Measurements from ENCODE around the gene SFXN3.

SFXN3 gene

GRCh38 chr10:101007099-101007711, 23.8 kb upstream of the SFXN3 start:
- H3K4me3 ChIP-seq (replicated peaks; ENCODE audit: low read depth, low read length) = no peak overlapping the region
- TF ChIP-seq, protein P1, sequence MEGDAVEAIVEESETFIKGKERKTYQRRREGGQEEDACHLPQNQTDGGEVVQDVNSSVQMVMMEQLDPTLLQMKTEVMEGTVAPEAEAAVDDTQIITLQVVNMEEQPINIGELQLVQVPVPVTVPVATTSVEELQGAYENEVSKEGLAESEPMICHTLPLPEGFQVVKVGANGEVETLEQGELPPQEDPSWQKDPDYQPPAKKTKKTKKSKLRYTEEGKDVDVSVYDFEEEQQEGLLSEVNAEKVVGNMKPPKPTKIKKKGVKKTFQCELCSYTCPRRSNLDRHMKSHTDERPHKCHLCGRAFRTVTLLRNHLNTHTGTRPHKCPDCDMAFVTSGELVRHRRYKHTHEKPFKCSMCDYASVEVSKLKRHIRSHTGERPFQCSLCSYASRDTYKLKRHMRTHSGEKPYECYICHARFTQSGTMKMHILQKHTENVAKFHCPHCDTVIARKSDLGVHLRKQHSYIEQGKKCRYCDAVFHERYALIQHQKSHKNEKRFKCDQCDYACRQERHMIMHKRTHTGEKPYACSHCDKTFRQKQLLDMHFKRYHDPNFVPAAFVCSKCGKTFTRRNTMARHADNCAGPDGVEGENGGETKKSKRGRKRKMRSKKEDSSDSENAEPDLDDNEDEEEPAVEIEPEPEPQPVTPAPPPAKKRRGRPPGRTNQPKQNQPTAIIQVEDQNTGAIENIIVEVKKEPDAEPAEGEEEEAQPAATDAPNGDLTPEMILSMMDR (IDR thresholded peaks at IDR 0.05; ENCODE audit: insufficient read depth, low read length, poor library complexity, severe bottlenecking) = no peak
- no peaks in the 10 kb centered on the region for H3K27me3 ChIP-seq (replicated peaks; ENCODE audit: control insufficient read depth, insufficient read depth, low read length)
- peaks cover 4% of the 10 kb centered on the region for H3K36me3 ChIP-seq (ENCODE audit: control insufficient read depth, insufficient read depth, low read length)
- DNase-seq (ENCODE audit: extremely low read depth, insufficient read length) = no peak

- TF ChIP-seq, protein P1 (IDR thresholded peaks at IDR 0.05; ENCODE audit: insufficient read depth, low read length, poor library complexity, severe bottlenecking) = no peak
- H3K36me3 ChIP-seq (ENCODE audit: control insufficient read depth, insufficient read depth, low read length) = peaks cover 4% of the 10 kb centered on the region
- no peak overlapping the region for H3K4me3 ChIP-seq (replicated peaks; ENCODE audit: low read depth, low read length)
- H3K27me3 ChIP-seq (replicated peaks; ENCODE audit: control insufficient read depth, insufficient read depth, low read length) = no peaks in the 10 kb centered on the region
- no peak for DNase-seq (ENCODE audit: extremely low read depth, insufficient read length)
Measured at GRCh38 chr10:101007915-101008822, 22.9 kb upstream of the SFXN3 start.

GRCh38 chr10:101008823-101009423, 22.1 kb upstream of the SFXN3 start:
- TF ChIP-seq, protein P1 (IDR thresholded peaks at IDR 0.05; ENCODE audit: insufficient read depth, low read length, poor library complexity, severe bottlenecking) = no peak
- Histone ChIP-seq H3K27me3 (replicated peaks; ENCODE audit: control insufficient read depth, insufficient read depth, low read length) (no peaks in the 10 kb centered on the region), H3K4me3 (replicated peaks; ENCODE audit: low read depth, low read length) (no peak overlapping the region), H3K36me3 (ENCODE audit: control insufficient read depth, insufficient read depth, low read length) (no peaks in the 10 kb centered on the region; the same call in none of the 2 replicates)
- no peak for DNase-seq (ENCODE audit: extremely low read depth, insufficient read length)

GRCh38 chr10:101010329-101010728, 20.7 kb upstream of the SFXN3 start:
- Histone ChIP-seq H3K4me3 (replicated peaks; ENCODE audit: low read depth, low read length) (no peak overlapping the region), H3K36me3 (ENCODE audit: control insufficient read depth, insufficient read depth, low read length) (no peaks in the 10 kb centered on the region; the same call in none of the 2 replicates), H3K27me3 (replicated peaks; ENCODE audit: control insufficient read depth, insufficient read depth, low read length) (no peaks in the 10 kb centered on the region)
- TF ChIP-seq, protein P1 (IDR thresholded peaks at IDR 0.05; ENCODE audit: insufficient read depth, low read length, poor library complexity, severe bottlenecking) = no peak
- DNase-seq (ENCODE audit: extremely low read depth, insufficient read length) = no peak

- Histone ChIP-seq H3K36me3 (ENCODE audit: control insufficient read depth, insufficient read depth, low read length) (no peaks in the 10 kb centered on the region; the same call in 1 of the 2 replicates), H3K27me3 (replicated peaks; ENCODE audit: control insufficient read depth, insufficient read depth, low read length) (no peaks in the 10 kb centered on the region; the same call in none of the 2 replicates), H3K4me3 (replicated peaks; ENCODE audit: low read depth, low read length) (no peak overlapping the region)
- no peak for DNase-seq (ENCODE audit: extremely low read depth, insufficient read length)
- TF ChIP-seq, protein P1 (IDR thresholded peaks at IDR 0.05; ENCODE audit: insufficient read depth, low read length, poor library complexity, severe bottlenecking) = no peak
Measured at GRCh38 chr10:101011517-101012423, 19.3 kb upstream of the SFXN3 start.

All from GM06990 (cell line).